Measurements from ENCODE around the gene IFT20. TPM values are rescaled to one million over a fixed set of nuclear protein-coding genes. Genes with fewer than 3 reads are reported as not detected.
A peak's percentile ranks its signal among the peaks of the same experiment; 100 is the strongest.

The IFT20 gene
- total and polyA plus RNA-seq, 2 donors (not counting 3 experiments of a cell fraction or from before 2014, with no cell fraction given), result 26.5 to 45.0 TPM

GRCh38 chr17:28335959-28336871, 943 bp upstream of the IFT20 start:
- intact Hi-C loops (cut with micrococcal nuclease), result loop anchor here (1.0 to 5.0 kb wide), 5 partner anchors 11 to 356 kb away; partner anchors contain the start of genes NLK, POLDIP2 and TMEM97
- Histone ChIP-seq H4K20me1 (replicated peaks; ENCODE audit: control insufficient read depth, extremely low read depth, insufficient read depth, low read length) (no peaks in the 10 kb centered on the region), H3K9me3 (replicated peaks; ENCODE audit: control insufficient read depth, insufficient read depth, low read length) (no peaks in the 10 kb centered on the region), H2AFZ (ENCODE audit: low read depth, low read length) (peak overlapping the region; percentile 13), H3K4me1 (ENCODE audit: control insufficient read depth, extremely low read depth, insufficient read depth, low read length) (peaks cover 40% of the 10 kb centered on the region), H3K4me3 (replicated peaks in 1 of 3; ENCODE audit: insufficient read depth in 1 of 3, low read depth in 1 of 3, low read length in 3 of 3) (peak overlapping the region; percentile 75 to 95 (median 88)), H3K9me1 (replicated peaks; ENCODE audit: control insufficient read depth, extremely low read depth, insufficient read depth, low read length) (no peaks in the 10 kb centered on the region), H3K9ac (replicated peaks; ENCODE audit: extremely low read depth, insufficient read depth, low read length) (peak overlapping the region; percentile 98), H3K36me3 (ENCODE audit: control insufficient read depth in 2 of 2, extremely low read depth in 1 of 2, insufficient read depth in 2 of 2, low read length in 2 of 2) (peaks cover 4 to 21% of the 10 kb centered on the region in 2 experiments), H3K4me2 (ENCODE audit: insufficient read depth, low read length) (peak overlapping the region; percentile 78), H3K27me3 (ENCODE audit: control insufficient read depth in 2 of 2, insufficient read depth in 2 of 2, low read length in 2 of 2) (no peaks in the 10 kb centered on the region), H3K27ac (ENCODE audit: insufficient read depth, low read depth, low read length) (peak overlapping the region; percentile 86), H3K79me2 (ENCODE audit: control insufficient read depth, insufficient read depth, low read length) (peaks cover 55% of the 10 kb centered on the region)
- ChIA-PET POLR2A (interaction anchor here (0.8 to 2.1 kb wide), 9 partner anchors 10 to 354 kb away, joined by 3 to 34 read pairs (median 3); partner anchors contain the start of genes POLDIP2, SARM1 and TMEM97), CTCF (interaction anchor here (1.1 to 2.5 kb wide), 11 partner anchors 10 to 576 kb away, joined by 3 to 31 read pairs (median 7); partner anchors contain the start of genes LYRM9, POLDIP2 and TMEM97)
- DNase-seq (ENCODE audit: low read depth, low spot score) (peak; percentile 91), FAIRE-seq (no peak)
- dilution Hi-C loops (cut with MboI; ENCODE audit: extremely low pct_ligation_motif_present, low sequenced_read_pairs), result no loop called here
- TF ChIP-seq JUN (IDR thresholded peaks at IDR 0.05; ENCODE audit: borderline replicate concordance, insufficient read depth, insufficient read length, low read depth) (peak; percentile 59), POLR2AphosphoS5 (IDR thresholded peaks at IDR 0.05; ENCODE audit: insufficient read depth, low read depth, low read length) (no peak), FOS (IDR thresholded peaks at IDR 0.05; ENCODE audit: borderline replicate concordance, insufficient read depth, low read length) (no peak), POLR2A (IDR thresholded peaks at IDR 0.05; ENCODE audit: low read depth, low read length) (peak; percentile 74)
- TF ChIP-seq, protein P1, sequence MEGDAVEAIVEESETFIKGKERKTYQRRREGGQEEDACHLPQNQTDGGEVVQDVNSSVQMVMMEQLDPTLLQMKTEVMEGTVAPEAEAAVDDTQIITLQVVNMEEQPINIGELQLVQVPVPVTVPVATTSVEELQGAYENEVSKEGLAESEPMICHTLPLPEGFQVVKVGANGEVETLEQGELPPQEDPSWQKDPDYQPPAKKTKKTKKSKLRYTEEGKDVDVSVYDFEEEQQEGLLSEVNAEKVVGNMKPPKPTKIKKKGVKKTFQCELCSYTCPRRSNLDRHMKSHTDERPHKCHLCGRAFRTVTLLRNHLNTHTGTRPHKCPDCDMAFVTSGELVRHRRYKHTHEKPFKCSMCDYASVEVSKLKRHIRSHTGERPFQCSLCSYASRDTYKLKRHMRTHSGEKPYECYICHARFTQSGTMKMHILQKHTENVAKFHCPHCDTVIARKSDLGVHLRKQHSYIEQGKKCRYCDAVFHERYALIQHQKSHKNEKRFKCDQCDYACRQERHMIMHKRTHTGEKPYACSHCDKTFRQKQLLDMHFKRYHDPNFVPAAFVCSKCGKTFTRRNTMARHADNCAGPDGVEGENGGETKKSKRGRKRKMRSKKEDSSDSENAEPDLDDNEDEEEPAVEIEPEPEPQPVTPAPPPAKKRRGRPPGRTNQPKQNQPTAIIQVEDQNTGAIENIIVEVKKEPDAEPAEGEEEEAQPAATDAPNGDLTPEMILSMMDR (IDR thresholded peaks at IDR 0.05; ENCODE audit: extremely low read depth in 1 of 2, insufficient read depth in 1 of 2, low read depth in 1 of 2, low read length in 2 of 2), result no peak
- BruUV-seq (replicated peaks), result TSS peak; percentile 46

Measured in endothelial cell of umbilical vein (primary cell).